Stimulated activated CD8-positive, alpha-beta memory T cell treated with anti-CD3 and anti-CD28 coated beads, Interleukin-4, amount 100 ng/mL, for 24 hours (primary cell): ENCODE data around the gene GSG1L.

ENCODE experiments used
- DNase-seq: peaks from one replicate; pipeline ENCODE4 v3.0.0-alpha.2; 2020; ENCODE audit warnings: low read depth

GSG1L gene

GRCh38 chr16:28014851-28015250, 48.7 kb downstream of the GSG1L start:
- DNase-seq = no peak

- DNase-seq = no peak
Observed at GRCh38 chr16:28013878-28014277, 49.6 kb downstream of the GSG1L start.

- DNase-seq = no peak
Observed at GRCh38 chr16:28013392-28013791, 50.1 kb downstream of the GSG1L start.

GRCh38 chr16:28011971-28012445, 51.5 kb downstream of the GSG1L start:
- DNase-seq = no peak

- DNase-seq = no peak
Observed at GRCh38 chr16:28011223-28011622, 52.3 kb downstream of the GSG1L start.

GRCh38 chr16:28010671-28011070, 52.8 kb downstream of the GSG1L start:
- no peak for DNase-seq

GRCh38 chr16:28009586-28010373, 53.7 kb downstream of the GSG1L start:
- no peak for DNase-seq

- DNase-seq = no peak
Observed at GRCh38 chr16:28003923-28004322, 59.6 kb downstream of the GSG1L start.

GRCh38 chr16:28003021-28003865, 60.3 kb downstream of the GSG1L start:
- DNase-seq = no peak

GRCh38 chr16:28001642-28002041, 61.9 kb downstream of the GSG1L start:
- DNase-seq = no peak

GRCh38 chr16:28001184-28001583, 62.3 kb downstream of the GSG1L start:
- DNase-seq = no peak

GRCh38 chr16:28000314-28001169, 63.0 kb downstream of the GSG1L start:
- no peak for DNase-seq

- DNase-seq = no peak
Observed at GRCh38 chr16:27999687-28000086, 63.8 kb downstream of the GSG1L start.

- DNase-seq = no peak
Observed at GRCh38 chr16:27995378-27995777, 68.1 kb downstream of the GSG1L start.

GRCh38 chr16:27994686-27995085, 68.8 kb downstream of the GSG1L start:
- no peak for DNase-seq

- no peak for DNase-seq
Observed at GRCh38 chr16:27993587-27993986, 69.9 kb downstream of the GSG1L start.

GRCh38 chr16:27991876-27992275, 71.6 kb downstream of the GSG1L start:
- no peak for DNase-seq

- no peak for DNase-seq
Observed at GRCh38 chr16:27985981-27986380, 77.5 kb downstream of the GSG1L start.

- no peak for DNase-seq
Observed at GRCh38 chr16:27984121-27984520, 79.4 kb downstream of the GSG1L start.

GRCh38 chr16:27983244-27983643, 80.3 kb downstream of the GSG1L start:
- DNase-seq = no peak

GRCh38 chr16:27982184-27982583, 81.3 kb downstream of the GSG1L start:
- no peak for DNase-seq
